Stimulated activated CD8-positive, alpha-beta memory T cell treated with anti-CD3 and anti-CD28 coated beads, Interleukin-4, amount 100 ng/mL, for 48 hours (primary cell): ENCODE results near the gene MAN2C1.
"Not testable (repeated sequence)": the region's sequence is repeated elsewhere in the genome, so short reads cannot be mapped to it uniquely, and the experiment has no call there.

Source experiments
- DNase-seq: peaks from one replicate; pipeline ENCODE4 v3.0.0-alpha.2; 2020

Gene MAN2C1

DNA sequence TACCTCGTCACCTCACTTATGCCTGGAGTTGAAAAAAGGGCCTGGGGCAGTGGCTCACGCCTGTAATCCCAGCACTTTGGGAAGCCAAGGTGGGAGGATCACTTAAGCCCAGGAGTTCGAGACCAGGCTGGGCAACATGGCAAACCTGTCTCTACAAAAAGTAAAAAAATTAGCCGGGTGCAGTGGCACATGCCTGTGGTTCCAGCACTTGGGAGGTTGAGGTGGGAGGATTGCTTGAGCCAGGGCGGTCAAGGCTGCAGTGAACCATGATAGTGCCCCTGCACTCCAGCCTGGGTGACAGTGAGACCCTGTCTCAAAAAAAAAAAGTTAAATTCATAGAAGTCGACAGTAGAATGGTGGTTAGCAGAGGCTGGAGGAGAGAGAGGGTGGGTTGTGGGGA lies 26.2 kb downstream of the MAN2C1 start:
- DNase-seq: no peak

DNA sequence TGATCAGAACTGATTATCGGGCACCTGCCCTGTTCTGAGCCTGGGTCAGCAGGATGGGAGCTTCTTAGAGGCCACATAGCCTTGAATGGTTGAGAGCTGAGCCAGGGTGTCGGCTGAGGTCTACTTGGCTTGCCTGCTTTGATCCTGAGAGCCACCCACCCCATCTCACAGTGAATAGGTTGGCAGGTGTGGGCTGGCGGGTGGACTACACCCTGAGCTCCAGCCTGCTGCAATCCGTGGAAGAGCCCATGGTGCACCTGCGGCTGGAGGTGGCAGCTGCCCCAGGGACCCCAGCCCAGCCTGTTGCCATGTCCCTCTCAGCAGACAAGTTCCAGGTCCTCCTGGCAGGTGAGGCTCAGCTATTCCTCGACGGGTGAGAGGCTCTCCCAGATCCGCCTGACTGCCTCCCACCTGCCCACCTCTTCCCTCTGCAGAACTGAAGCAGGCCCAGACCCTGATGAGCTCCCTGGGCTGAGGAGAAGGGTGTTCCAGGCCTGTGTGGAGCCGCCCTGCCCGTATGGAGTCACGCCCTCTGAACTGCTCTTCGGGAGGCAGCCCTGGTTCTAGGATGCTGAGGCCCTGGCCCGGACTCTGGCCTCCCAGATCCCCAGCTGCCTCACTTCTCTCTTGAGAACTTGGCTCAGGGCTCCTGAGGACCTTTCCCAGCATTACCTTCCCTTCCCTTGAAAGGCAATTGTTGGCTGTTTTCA lies 28.7 kb downstream of the MAN2C1 start:
- no peak for DNase-seq

- DNase-seq: no peak
Observed at GRCh38 chr15:75338661-75339240, 29.7 kb downstream of the MAN2C1 start.

DNA sequence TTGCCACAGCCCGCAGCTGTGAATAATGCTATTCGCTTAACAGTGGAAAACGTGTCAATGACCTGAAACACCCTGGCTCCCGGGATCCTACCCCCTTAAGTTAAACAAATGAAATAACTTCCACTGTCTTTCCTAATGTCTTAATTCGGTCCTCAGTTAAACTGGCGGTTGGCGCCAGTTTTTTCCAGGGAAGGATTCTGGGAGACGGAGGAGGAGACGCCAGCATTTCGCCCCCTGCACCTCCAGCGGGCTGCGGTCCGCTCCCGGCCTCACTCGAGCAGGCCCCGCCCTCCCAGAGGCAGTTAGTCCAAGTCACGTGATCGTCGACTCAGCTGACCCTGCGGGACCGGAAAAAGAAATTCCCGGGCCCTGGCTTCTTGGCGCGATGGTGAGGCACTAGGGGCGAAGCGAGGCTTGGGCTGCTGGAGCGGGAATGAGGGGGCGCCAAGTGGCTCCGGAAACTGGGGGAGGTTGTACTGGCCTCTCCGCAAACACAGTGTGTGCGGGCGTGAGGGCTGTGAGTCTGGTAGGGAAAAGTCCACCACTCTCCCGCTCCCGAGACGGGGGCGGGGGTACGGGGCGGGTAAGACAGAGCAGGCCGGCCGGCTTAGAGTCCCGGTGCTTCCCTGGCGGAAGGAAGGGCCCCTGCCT lies 32.6 kb downstream of the MAN2C1 start, which contains the start of gene COMMD4:
COMMD4 (plus strand) TSS at position 359 of the 651 bp plus-strand sequence; CDS start at position 386, 27 bp downstream.
- DNase-seq: peak; percentile 94

DNA sequence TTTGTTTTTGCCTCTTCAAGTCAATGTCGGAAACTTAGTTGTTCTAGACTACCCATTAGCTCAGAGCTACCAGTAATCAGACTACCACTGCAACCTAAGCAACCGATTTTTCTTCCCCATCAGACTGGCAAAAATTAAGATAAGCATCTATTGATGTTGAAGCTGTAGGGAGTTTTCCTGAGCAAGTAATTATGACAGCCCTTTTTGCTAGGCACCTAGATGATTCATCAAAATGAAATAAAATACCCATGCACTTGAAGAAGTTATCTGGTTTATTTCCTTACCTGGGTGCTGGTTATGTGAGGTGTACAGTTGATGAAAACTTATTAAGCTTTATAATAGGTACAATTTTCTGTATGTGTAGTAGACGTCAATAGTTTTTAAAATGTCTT lies 33.1 kb downstream of the MAN2C1 start:
- DNase-seq: no peak

- not testable (repeated sequence) for DNase-seq
Observed at GRCh38 chr15:75333654-75334419, 34.6 kb downstream of the MAN2C1 start.

GRCh38 chr15:75332093-75332492 lies 36.3 kb downstream of the MAN2C1 start:
- DNase-seq: not testable (repeated sequence)

GRCh38 chr15:75329571-75329970 lies 38.8 kb downstream of the MAN2C1 start:
- DNase-seq: no peak

DNA sequence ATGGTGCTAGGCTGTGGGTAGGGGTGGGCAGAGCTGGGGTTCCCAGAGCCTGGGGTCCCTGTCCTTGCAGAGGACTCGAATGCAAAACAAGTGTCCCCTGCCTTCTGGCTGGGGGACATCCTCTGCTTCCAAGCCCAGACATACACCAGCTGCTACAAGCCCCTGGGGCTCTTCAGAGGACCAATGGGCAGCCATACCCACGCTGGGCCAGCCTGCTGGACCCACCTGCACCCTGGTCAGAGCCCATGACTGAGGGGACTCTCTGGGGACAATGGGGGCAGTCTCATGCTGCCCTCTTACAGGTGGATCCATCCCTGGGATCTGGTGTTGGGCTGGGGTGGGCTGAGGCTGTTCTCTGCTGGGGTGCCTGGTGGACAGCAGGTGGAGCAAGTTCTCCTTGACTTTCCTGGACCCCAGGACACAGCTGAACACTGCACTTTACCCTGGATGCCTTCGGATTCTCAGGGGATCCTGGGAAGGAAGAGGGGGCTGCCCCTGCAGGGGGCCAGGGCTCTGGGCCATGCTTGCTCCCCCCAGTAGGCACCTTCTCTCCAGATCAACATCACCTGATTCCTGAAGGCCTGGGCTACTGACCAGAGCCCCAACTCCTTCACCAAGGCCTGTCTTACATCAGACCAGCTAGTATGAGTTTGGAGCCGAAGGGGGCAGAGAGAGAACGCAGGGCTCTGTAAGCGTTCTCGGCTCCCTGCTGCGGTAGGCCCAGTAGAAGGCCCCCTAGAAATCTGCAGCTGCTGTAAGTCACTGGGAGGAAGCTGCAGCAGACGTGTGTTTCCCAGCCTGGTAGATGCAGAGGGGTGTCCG lies 39.7 kb downstream of the MAN2C1 start:
- DNase-seq: no peak

- DNase-seq: no peak
Observed at GRCh38 chr15:75327491-75327890, 40.9 kb downstream of the MAN2C1 start.

GRCh38 chr15:75327005-75327404 lies 41.4 kb downstream of the MAN2C1 start:
- DNase-seq: no peak

- DNase-seq: no peak
Observed at GRCh38 chr15:75325922-75326321, 42.5 kb downstream of the MAN2C1 start.

DNA sequence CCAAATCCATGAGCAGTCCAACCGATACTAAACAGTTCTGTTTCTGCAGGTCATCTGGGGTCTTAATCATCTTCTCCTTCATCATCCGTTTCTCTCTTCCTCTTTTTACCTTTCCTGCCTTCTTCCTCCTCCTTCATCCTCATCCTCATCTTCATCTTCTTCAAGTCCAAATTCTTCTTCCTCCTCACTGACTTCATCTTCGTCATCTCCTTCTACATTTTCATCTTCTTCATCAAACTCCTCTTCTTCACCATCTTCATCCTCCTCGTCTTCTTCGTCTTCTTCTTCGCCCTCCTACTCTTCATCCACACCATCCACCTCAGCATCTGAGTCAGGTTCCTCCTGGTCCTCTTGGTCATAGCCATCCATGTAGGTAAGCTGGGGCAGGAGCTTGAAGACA lies 46.7 kb downstream of the MAN2C1 start:
- no peak for DNase-seq

- not testable (repeated sequence) for DNase-seq
Observed at GRCh38 chr15:75319231-75319897, 49.0 kb downstream of the MAN2C1 start.

GRCh38 chr15:75314552-75315290 lies 53.7 kb downstream of the MAN2C1 start:
- DNase-seq: peak; percentile 16

DNA sequence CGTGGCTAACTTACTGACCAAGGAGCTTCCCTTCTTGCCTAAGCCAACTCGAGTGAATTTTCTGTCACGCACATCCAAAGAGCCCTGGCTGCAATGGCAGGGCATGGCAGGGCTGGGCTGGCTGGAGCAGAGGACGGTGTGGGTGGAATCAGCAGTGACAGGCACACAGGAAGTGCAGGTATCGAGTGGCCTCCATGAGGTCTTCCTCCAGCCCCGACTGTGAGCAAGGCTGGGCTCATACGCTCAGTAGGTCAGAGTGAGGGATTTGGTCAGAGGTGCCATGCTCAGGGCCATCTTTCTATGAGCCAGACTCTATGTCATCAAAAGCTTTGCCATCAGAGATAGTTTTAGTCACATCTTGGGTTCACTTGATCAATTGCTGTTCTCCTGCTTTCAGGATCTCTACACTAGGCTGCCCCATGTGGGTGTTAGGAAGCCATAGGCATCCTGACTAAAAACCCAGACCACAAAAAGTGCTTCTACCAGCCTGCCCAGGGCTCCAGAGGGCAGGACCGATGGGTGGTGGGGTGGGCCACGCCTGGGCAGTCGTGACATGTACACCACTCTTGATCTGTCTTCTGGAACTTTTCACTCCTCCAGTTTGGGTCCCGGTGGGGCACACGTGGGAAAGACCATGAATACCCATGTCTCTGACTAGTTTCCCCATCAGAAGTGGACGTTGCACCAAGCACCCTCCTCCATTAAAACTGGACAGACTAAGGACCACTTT lies 55.1 kb downstream of the MAN2C1 start:
- DNase-seq: peak; percentile 10

DNA sequence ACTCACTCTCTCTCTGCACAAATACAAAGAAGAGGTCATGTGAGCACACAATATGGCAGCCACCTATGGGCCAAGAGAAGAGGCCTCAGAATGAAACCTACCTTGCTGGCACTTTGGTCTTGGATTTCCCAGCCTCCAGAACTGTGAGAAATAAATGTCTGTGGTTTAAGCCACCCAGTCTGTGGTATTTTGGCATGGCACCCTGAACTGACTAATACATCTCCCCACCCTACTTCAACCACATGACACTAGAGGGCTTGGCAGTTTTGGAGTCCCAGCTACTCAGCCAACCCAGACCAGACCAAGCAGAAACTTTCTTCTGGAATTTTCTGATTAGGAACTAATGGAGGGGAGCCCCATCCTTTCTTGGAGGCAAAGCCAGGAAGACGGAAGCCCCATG lies 55.9 kb downstream of the MAN2C1 start:
- not testable (repeated sequence) for DNase-seq

DNA sequence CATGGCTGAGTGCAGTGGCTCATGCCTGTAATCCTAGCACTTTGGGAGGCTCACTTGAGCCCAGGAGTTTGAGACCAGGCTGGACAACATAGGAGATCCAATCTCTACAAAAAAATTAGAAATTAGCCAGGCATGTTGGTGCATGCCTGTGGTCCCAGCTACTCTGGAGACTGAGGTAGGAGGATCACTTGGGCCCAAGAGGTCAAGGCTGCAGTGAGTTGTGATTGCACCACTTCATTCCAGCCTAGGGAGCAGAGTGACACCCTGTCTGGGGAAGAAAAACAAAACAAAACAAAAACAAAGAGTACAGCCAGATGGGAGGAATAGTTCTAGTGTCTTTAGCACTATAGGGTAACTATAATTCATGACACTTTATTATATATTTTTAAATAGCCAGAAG lies 58.7 kb downstream of the MAN2C1 start:
- DNase-seq: no peak

DNA sequence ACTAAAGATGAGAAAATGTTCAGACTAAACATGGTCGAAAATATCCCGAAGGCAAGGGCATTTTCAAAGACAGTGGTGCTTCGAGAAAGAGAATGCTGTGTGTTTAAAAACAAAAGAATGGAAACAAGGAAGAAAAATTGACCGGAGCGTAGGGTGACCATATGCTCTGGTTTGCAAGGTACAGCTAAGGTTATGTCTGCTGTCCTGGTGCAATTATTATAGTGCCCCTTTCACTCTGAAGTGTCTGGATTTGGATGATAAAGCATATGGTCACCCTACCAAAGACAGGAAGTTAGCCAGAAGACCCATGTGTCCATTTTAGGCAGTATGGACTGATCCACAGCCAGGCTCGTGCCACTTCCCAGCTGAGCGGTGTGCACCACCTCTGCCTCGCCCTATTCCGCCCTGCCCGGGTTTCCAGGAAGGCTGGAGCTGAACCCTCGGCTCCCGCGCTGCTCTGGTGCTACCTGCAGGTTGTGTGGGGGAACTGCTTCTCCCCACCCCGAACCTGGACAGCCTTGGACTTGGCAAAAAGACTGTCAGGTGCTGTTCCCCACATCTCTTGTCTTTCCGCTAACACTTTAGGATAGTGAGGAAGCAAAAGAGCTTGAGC lies 60.5 kb downstream of the MAN2C1 start:
- peak; percentile 47 for DNase-seq

GRCh38 chr15:75306188-75306587 lies 62.2 kb downstream of the MAN2C1 start:
- no peak for DNase-seq
